Measurements from ENCODE around the gene TM9SF1. TPM values are rescaled to one million over a fixed set of nuclear protein-coding genes. Genes with fewer than 3 reads are reported as not detected.

TM9SF1 gene
- total RNA-seq, 2 donors from 2014 or later: 24.6 to 29.3 TPM

- Mint-ChIP-seq H3K36me3 (peaks cover 6 to 13% of the 10 kb centered on the region in 2 donors), H3K9me3 (no peaks in the 10 kb centered on the region), H3K27ac (peak overlapping the region; percentile 45 to 91)
- ATAC-seq (no peak), DNase-seq (ENCODE audit: low spot score in 2 of 2) (no peak)
Measured at GRCh38 chr14:24177041-24177825, 18.0 kb downstream of the TM9SF1 start.

- Mint-ChIP-seq H3K36me3 (peaks cover 7 to 13% of the 10 kb centered on the region in 2 donors), H3K27ac (peak overlapping the region in 1 of 2 donors; percentile 45), H3K9me3 (no peaks in the 10 kb centered on the region)
- DNase-seq (ENCODE audit: low spot score in 2 of 2): no peak
- ATAC-seq: no peak
Measured at GRCh38 chr14:24176599-24176998, 18.6 kb downstream of the TM9SF1 start.

GRCh38 chr14:24172871-24173281 is 22.4 kb downstream of the TM9SF1 start:
- no peaks in the 10 kb centered on the region for H3K9me3 Mint-ChIP-seq
- peak overlapping the region; percentile 73 to 85 for H3K27ac Mint-ChIP-seq
- DNase-seq (ENCODE audit: low spot score in 2 of 2) (no peak), ATAC-seq (no peak)
- peaks cover 13 to 28% of the 10 kb centered on the region in 2 donors for H3K36me3 Mint-ChIP-seq

GRCh38 chr14:24172261-24172860 is 22.9 kb downstream of the TM9SF1 start:
- Mint-ChIP-seq H3K36me3 (peaks cover 13 to 32% of the 10 kb centered on the region in 2 donors), H3K27ac (peak overlapping the region; percentile 50 to 74), H3K9me3 (no peaks in the 10 kb centered on the region)
- ATAC-seq (no peak), DNase-seq (ENCODE audit: low spot score in 2 of 2) (no peak)

DNA sequence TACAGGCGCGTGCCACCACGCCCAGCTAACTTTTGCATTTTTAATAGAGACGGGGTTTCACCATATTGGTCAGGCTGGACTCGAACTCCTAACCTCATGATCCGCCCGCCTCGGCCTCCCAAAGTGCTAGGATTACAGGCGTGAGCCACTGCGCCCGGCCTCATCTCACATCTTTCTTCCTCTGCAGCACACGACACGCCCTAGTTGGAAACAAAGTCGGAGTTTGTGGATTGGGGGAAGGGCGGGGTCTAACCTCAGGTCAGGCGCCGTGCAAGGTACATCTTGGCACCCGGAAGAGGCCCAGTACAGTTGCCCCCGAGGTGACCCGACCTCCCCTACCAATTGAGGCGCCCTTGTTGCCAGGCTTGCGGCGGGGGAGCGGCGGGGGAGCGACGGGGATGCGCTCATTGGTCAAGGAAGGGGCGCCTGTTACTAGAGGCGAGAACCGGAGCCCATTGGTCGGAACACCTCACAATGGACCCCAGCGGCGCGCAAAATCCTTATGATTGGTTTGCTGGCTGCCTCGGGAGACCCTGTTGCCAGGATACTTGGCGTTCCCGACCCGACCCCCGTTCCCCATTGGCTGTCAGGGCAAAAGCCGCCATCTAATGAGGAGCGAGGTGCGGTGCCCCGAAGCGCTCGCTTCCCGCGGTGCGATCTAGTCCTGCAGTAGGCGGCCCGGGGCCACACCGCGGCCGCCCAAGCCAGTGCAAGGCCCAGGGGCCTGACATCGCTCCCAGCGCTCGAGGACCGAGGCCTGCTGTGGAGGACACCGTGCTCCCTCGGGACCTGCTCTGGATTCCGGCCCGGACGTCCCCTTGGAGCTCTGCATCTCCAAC is 23.6 kb downstream of the TM9SF1 start, which contains the start of gene REC8:
REC8 (plus strand) TSS at position 659 of the 839 bp plus-strand sequence. CDS start 473 bp downstream, outside the sequence.
- peak; percentile 74 for ATAC-seq
- H3K36me3 Mint-ChIP-seq: peaks cover 13 to 37% of the 10 kb centered on the region in 2 donors
- H3K27ac Mint-ChIP-seq: peak within 1 kb of the TSS; percentile 74 to 95
- H3K9me3 Mint-ChIP-seq: no peaks in the 10 kb centered on the region
- peak; percentile 60 to 73 for DNase-seq (ENCODE audit: low spot score in 2 of 2)

DNA sequence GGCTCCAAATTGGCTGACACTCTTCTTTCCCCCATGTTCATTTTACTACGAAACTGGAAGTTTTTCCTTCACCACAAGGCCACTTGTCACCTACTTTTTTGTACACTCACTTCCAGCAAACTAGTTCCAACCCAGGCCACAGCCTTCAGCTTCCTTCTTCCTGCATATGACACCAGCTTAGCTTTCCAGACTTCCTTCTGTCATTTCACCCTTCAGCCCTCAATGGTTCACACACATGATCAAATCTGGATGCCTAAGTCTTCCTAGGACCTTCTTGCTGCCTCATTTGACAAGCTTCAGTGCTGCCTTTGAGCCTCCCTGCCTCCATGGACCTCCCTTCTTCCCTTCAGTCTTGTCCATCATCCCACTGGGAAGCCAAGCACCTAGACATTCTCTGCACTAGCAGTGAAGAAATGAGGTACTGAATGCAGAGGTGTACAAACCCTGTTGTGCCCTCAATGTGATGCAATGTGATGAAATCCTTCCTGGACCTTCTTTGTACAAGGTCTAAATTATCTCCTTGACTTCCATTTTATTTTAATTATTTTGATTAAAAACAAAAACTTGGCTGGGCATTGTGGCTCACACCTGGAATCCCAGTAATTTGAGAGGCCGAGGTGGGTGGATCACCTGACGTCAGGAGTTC is 27.6 kb downstream of the TM9SF1 start:
- H3K27ac Mint-ChIP-seq: peak overlapping the region; percentile 72 to 95
- H3K36me3 Mint-ChIP-seq: peaks cover 16 to 67% of the 10 kb centered on the region in 2 donors
- ATAC-seq (no peak), DNase-seq (ENCODE audit: low spot score in 2 of 2) (no peak)
- no peaks in the 10 kb centered on the region for H3K9me3 Mint-ChIP-seq

DNA sequence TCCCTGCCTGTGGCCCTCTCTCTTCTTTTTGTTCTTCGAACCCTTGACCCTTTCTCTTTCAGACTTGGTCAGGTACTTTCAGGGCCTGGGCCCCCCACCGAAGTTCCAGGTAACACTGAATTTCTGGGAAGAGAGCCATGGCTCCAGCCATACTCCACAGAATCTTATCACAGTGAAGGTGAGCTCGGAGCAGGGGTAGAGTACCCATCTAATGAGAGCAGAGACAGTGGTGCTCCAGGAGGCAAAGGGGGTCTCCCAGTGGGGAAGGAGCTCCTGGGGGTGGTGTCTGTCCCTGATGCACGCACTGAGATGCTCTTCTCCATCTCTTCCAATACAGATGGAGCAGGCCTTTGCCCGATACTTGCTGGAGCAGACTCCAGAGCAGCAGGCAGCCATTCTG is 29.5 kb downstream of the TM9SF1 start:
- Mint-ChIP-seq H3K36me3 (peaks cover 34 to 77% of the 10 kb centered on the region in 2 donors), H3K9me3 (no peaks in the 10 kb centered on the region), H3K27ac (peak overlapping the region; percentile 72 to 90)
- DNase-seq (ENCODE audit: low spot score in 2 of 2) (no peak), ATAC-seq (no peak)

- DNase-seq (ENCODE audit: low spot score in 2 of 2): no peak
- Mint-ChIP-seq H3K27ac (peak overlapping the region; percentile 100), H3K36me3 (peaks cover 38 to 81% of the 10 kb centered on the region in 2 donors), H3K9me3 (no peaks in the 10 kb centered on the region)
- ATAC-seq: no peak
Measured at GRCh38 chr14:24164518-24164991, 30.7 kb downstream of the TM9SF1 start.

DNA sequence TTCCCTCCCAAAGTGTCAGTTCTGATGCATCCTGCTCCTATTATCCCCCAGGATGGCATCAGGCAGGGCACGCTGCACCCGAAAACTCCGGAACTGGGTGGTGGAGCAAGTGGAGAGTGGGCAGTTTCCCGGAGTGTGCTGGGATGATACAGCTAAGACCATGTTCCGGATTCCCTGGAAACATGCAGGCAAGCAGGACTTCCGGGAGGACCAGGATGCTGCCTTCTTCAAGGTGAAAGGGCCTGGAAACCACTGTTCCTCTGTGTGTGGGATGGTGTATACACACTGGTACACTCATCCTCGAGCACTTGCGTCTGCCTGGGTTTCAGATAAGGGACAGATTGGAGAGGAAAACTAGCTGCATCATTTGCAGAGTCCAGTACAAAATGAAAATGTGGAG is 33.1 kb downstream of the TM9SF1 start:
- Mint-ChIP-seq H3K27ac (peak overlapping the region; percentile 100), H3K36me3 (peaks cover 33 to 71% of the 10 kb centered on the region in 2 donors), H3K9me3 (no peaks in the 10 kb centered on the region)
- DNase-seq (ENCODE audit: low spot score in 2 of 2) (no peak), ATAC-seq (peak in 1 of 2 donors; percentile 23)

- DNase-seq (ENCODE audit: low spot score in 2 of 2) (peak; percentile 98 to 100), ATAC-seq (peak; percentile 86 to 89)
- Mint-ChIP-seq H3K9me3 (no peaks in the 10 kb centered on the region), H3K36me3 (peaks cover 33 to 69% of the 10 kb centered on the region in 2 donors), H3K27ac (peak within 1 kb of the TSS; percentile 100)
Measured at GRCh38 chr14:24160850-24161804, 34.1 kb downstream of the TM9SF1 start, which contains the start of gene IRF9. Gene IRF9 (plus strand): TSS chr14:24161265. CDS start chr14:24162145, 880 bp downstream.

- peak overlapping the region; percentile 100 for H3K27ac Mint-ChIP-seq
- ATAC-seq (no peak), DNase-seq (ENCODE audit: low spot score in 2 of 2) (no peak)
- H3K36me3 Mint-ChIP-seq: peaks cover 33 to 70% of the 10 kb centered on the region in 2 donors
- H3K9me3 Mint-ChIP-seq: no peaks in the 10 kb centered on the region
Measured at GRCh38 chr14:24160499-24160849, 34.8 kb downstream of the TM9SF1 start.

- H3K36me3 Mint-ChIP-seq: peaks cover 33 to 67% of the 10 kb centered on the region in 2 donors
- no peaks in the 10 kb centered on the region for H3K9me3 Mint-ChIP-seq
- peak overlapping the region; percentile 100 for H3K27ac Mint-ChIP-seq
- DNase-seq (ENCODE audit: low spot score in 2 of 2): no peak
- no peak for ATAC-seq
Measured at GRCh38 chr14:24159777-24160498, 35.3 kb downstream of the TM9SF1 start.

- no peaks in the 10 kb centered on the region for H3K9me3 Mint-ChIP-seq
- DNase-seq (ENCODE audit: low spot score in 2 of 2) (no peak), ATAC-seq (no peak)
- peaks cover 21 to 45% of the 10 kb centered on the region in 2 donors for H3K36me3 Mint-ChIP-seq
- H3K27ac Mint-ChIP-seq: peak overlapping the region; percentile 19 to 83
Measured at GRCh38 chr14:24157331-24157730, 37.9 kb downstream of the TM9SF1 start.

GRCh38 chr14:24156840-24157239 is 38.4 kb downstream of the TM9SF1 start:
- peaks cover 16 to 40% of the 10 kb centered on the region in 2 donors for H3K36me3 Mint-ChIP-seq
- H3K27ac Mint-ChIP-seq: peak overlapping the region; percentile 19 to 78
- ATAC-seq (no peak), DNase-seq (ENCODE audit: low spot score in 2 of 2) (no peak)
- no peaks in the 10 kb centered on the region for H3K9me3 Mint-ChIP-seq

Measured in activated naive CD4-positive, alpha-beta T cell treated with anti-CD3 and anti-CD28 coated beads, Interleukin-2, amount 50 U/mL, for 72 hours (primary cell).